ENCODE data around the gene LHCGR.

Gene LHCGR

GRCh38 chr2:48760826-48761225, 5.3 kb upstream of the LHCGR start:
- DNase-seq (ENCODE audit: extremely low read depth, low read depth): no peak
- TF ChIP-seq CTCF (IDR thresholded peaks at IDR 0.05; ENCODE audit: low read depth, low read length): no peak

GRCh38 chr2:48759682-48760081, 4.2 kb upstream of the LHCGR start:
- no peak for DNase-seq (ENCODE audit: extremely low read depth, low read depth)

GRCh38 chr2:48756289-48756688, 765 bp upstream of the LHCGR start:
- TF ChIP-seq CTCF (IDR thresholded peaks at IDR 0.05; ENCODE audit: low read depth, low read length): no peak

More at GRCh38 chr2:48759682-48760081, 4.2 kb upstream of the LHCGR start:
- TF ChIP-seq CTCF (IDR thresholded peaks at IDR 0.05; ENCODE audit: low read depth, low read length): no peak

GRCh38 chr2:48754874-48755273, 650 bp downstream of the LHCGR start:
- DNase-seq (ENCODE audit: extremely low read depth, low read depth): no peak
- TF ChIP-seq CTCF (IDR thresholded peaks at IDR 0.05; ENCODE audit: low read depth, low read length): no peak

More at GRCh38 chr2:48756289-48756688, 765 bp upstream of the LHCGR start:
- DNase-seq (ENCODE audit: extremely low read depth, low read depth): no peak

GRCh38 chr2:48753228-48753627, 2.3 kb downstream of the LHCGR start:
- TF ChIP-seq CTCF (IDR thresholded peaks at IDR 0.05; ENCODE audit: low read depth, low read length): no peak

GRCh38 chr2:48750128-48750739, 5.3 kb downstream of the LHCGR start:
- no peak for TF ChIP-seq CTCF (IDR thresholded peaks at IDR 0.05; ENCODE audit: low read depth, low read length)
- no peak for DNase-seq (ENCODE audit: extremely low read depth, low read depth)

More at GRCh38 chr2:48753228-48753627, 2.3 kb downstream of the LHCGR start:
- no peak for DNase-seq (ENCODE audit: extremely low read depth, low read depth)

GRCh38 chr2:48749291-48750127, 6.0 kb downstream of the LHCGR start:
- DNase-seq (ENCODE audit: extremely low read depth, low read depth): no peak

More at GRCh38 chr2:48749291-48750127, 6.0 kb downstream of the LHCGR start:
- no peak for TF ChIP-seq CTCF (IDR thresholded peaks at IDR 0.05; ENCODE audit: low read depth, low read length)

Data from AG09319 (cell line).